Right cardiac atrium (tissue), 5 donors: ENCODE measurements around the gene NFKBIL1. TPM values are rescaled to one million over a fixed set of nuclear protein-coding genes. Genes with fewer than 3 reads are reported as not detected.
"Not testable (repeated sequence)": the region's sequence is repeated elsewhere in the genome, so short reads cannot be mapped to it uniquely, and the experiment has no call there.

Experiments used
- ATAC-seq, 2 donors: fragments of 200-7000 bp; cut with Tn5 transposase; one replicate each; pipeline versions ENCODE4 v1.8.0 to v1.9.1; 2020; ENCODE audit warnings: moderate library complexity in 2 of 2, mild to moderate bottlenecking in 1 of 2
- DNase-seq, 3 donors: peaks; one replicate each; pipeline ENCODE4 v3.0.0-alpha.2; 2020
- H3K27ac ChIP-seq: one replicate; pipeline ENCODE4 v1.5.1; 2013; ENCODE audit warnings: mild to moderate bottlenecking, low read length, control low read depth, moderate library complexity
- H3K27me3 ChIP-seq: one replicate; pipeline ENCODE4 v1.6.1; 2013; ENCODE audit not compliant: control insufficient read depth, insufficient read depth
- H3K4me1 ChIP-seq: one replicate; pipeline ENCODE4 v1.6.1; 2013; ENCODE audit warnings: low read length; ENCODE audit not compliant: control insufficient read depth, insufficient read depth
- H3K4me3 ChIP-seq: one replicate; pipeline ENCODE4 v1.5.1; 2013; ENCODE audit warnings: low read length, control low read depth
- H3K9me3 ChIP-seq: one replicate; pipeline ENCODE4 v1.6.1; 2013; ENCODE audit warnings: low read length; ENCODE audit not compliant: control insufficient read depth
- WGBS: extraction: QIAGEN DNeasy Blood & Tissue Kit; methylation state at CpG from one replicate; pipeline ENCODE4 v1.1.7; 2013; 5-methylcytosine and 5-hydroxymethylcytosine counted together
- intact Hi-C, 4 donors: fragments of 100-400 bp; cut with DNase I; formaldehyde crosslinking; loops; one replicate each; pipeline versions ENCODE4 v1.11.0 to v1.14.0; 2022 to 2023
- long read RNA-seq, 4 donors: library from polyadenylated mRNA; unstranded; transcript quantifications; one replicate each; pipeline ENCODE4 v2.0.0, GENCODE V29; 2020 to 2021
- polyA plus RNA-seq: library from polyadenylated mRNA; stranded (reverse); fragments of 200-250 nt; gene quantifications from one replicate; pipeline ENCODE4 v1.2.3, GENCODE V29; 2013
- total RNA-seq, 4 donors: library from RNA; stranded (reverse); fragmentation: NEBNext Ultra II Directional; extraction: Animal tissue kit (Norgen Biotek cat#: 25700); gene quantifications; one replicate each; pipeline ENCODE4 v1.2.1, GENCODE V29; 2021
- donor health status: healthy with polysubstance abuse.
- donor health status: DM: no; HTN: yes; CAD: no.
- donor health status: DM: no; HTN: no; CAD: no.
- donor health status: DM: no; HTN: yes; CAD: no; lungs with severe emphysema.
- donor health status: DM: yes; HTN: yes; CAD: no.

The NFKBIL1 gene, protein sequence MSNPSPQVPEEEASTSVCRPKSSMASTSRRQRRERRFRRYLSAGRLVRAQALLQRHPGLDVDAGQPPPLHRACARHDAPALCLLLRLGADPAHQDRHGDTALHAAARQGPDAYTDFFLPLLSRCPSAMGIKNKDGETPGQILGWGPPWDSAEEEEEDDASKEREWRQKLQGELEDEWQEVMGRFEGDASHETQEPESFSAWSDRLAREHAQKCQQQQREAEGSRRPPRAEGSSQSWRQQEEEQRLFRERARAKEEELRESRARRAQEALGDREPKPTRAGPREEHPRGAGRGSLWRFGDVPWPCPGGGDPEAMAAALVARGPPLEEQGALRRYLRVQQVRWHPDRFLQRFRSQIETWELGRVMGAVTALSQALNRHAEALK
- total RNA-seq (10 to 100 TPM; 12.2 to 19.3 (median 14.6) TPM), polyA plus RNA-seq (16.7 TPM)
- long read RNA-seq, donor 1, transcript NFKBIL1-201 (4 exons, 1,401 nt), result minor isoform, 5 of 16 reads
- long read RNA-seq, donor 1, transcript NFKBIL1-203 (4 exons, 1,478 nt), result major isoform, 9 of 16 reads
- long read RNA-seq, donor 1, partial matches to known transcripts, result 2 of 16 reads
- long read RNA-seq, donor 1, other reads (novel, unspliced or antisense), result 0 of 16 reads
- long read RNA-seq, donor 2, transcript NFKBIL1-203 (4 exons, 1,478 nt), result major isoform, 13 of 15 reads
- long read RNA-seq, donor 2, partial matches to known transcripts, result 0 of 15 reads
- long read RNA-seq, donor 2, other reads (novel, unspliced or antisense), result 0 of 15 reads
- long read RNA-seq, donor 3, transcript NFKBIL1-203 (4 exons, 1,478 nt), result major isoform, 39 of 61 reads
- long read RNA-seq, donor 3, transcript NFKBIL1-201 (4 exons, 1,401 nt), result minor isoform, 19 of 61 reads
- long read RNA-seq, donor 3, partial matches to known transcripts, result 2 of 61 reads
- long read RNA-seq, donor 3, other reads (novel, unspliced or antisense), result 0 of 61 reads
- long read RNA-seq, donor 4, transcript NFKBIL1-203 (4 exons, 1,478 nt), result major isoform, 7 of 11 reads
- long read RNA-seq, donor 4, partial matches to known transcripts, result 0 of 11 reads
- long read RNA-seq, donor 4, other reads (novel, unspliced or antisense), result 0 of 11 reads

DNA sequence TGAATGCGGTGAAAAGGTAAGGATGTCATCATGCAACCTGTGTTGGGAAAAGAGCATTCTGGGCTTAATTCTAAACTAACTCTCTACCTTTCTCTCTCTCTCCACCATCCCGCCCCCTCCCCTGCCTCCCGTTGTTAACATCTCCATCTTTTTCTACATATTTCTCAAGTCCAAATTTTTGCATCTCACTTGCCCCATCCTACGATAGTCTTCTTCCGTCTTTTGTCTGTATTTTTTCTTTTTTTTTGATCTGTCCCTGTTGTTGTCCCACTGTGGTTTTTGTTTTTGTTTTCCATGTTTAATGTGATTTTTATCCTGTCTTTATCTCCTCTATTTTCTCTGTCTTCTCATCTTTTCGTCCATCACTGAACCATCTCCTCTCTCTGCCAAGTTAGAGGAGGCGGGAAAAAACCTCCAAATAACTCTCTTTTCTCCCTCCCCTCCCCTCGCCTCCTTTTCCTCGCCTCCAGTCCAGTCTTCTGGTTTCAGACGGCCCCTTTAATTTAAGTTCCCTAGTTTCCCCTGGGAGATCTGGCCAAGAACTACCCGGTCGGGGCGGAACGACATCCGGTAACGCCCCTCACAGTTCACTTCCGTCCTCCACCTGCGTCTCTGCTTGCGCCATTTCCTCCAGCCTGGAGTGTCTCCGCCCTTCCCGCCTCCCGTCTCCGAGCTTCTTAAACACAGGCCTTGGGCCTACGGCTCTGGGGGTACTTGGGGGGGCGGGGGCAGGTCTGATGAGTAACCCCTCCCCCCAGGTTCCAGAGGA lies at the start of gene NFKBIL1:
TSS of gene NFKBIL1 (plus strand) at position 651 of the 769 bp plus-strand sequence. CDS start at position 738, 87 bp downstream.
- Histone ChIP-seq H3K4me1 (peaks cover 4% of the 10 kb centered on the region), H3K4me3 (peak within 1 kb of the TSS; percentile 56), H3K9me3 (no peaks in the 10 kb centered on the region), H3K27ac (peak within 1 kb of the TSS; percentile 82), H3K27me3 (no peaks in the 10 kb centered on the region)
- WGBS, result under 1% methylated on average over 25 of the region's 25 CpGs
- peak; percentile 97 for ATAC-seq
- intact Hi-C loops, result loop anchor here (2.0 to 5.0 kb wide), 4 partner anchors 35 to 115 kb away; partner anchors contain the start of genes LTB (in 2 of the 4), C6orf47 (in 1 of the 4) and GPANK1 (in 1 of the 4)
- peak; percentile 96 to 98 (median 97) for DNase-seq

DNA sequence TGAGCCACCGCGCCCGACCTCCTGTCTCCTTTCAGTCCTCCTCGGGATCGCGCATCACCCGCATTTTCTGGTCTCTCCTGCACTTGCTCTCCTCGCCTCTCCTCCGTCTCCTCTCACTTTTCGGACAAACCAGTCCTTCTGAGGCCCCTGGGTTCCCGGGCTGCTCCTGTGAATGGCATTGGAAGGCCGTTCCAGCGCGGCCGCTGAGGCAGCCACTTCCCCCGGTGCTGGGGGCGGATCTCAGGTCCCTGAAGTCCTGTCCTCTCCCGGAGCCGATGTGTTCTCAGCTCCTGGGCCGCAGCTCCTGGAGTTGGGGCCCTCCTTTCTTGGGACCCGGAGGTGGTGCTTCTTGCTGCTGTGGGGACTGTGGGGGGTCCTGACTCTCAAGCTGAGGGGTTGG lies 48.7 kb upstream of the NFKBIL1 start:
- intact Hi-C loops, result no loop called here

DNA sequence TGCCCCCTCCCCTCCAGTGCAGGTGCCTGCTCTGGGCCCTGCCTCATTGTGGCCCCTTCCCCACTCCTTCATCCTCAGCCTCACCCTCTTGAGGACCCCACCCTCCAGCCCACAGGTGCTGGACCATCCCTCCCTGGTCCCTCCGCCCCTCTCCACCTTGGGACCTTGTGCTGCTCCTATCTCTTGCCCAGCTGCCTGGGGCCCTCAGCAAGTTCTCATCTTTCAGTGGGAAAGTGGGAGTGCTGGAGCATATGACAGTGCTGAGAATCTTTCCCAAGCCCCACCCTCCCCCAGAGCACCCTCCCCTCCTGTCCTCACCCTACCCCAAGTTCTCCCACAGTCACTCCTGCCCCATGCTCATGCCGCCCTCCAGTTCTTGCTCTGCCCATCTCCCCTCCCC lies 47.8 kb upstream of the NFKBIL1 start:
- H3K9me3 ChIP-seq, H3K27me3 ChIP-seq, H3K4me1 ChIP-seq, H3K4me3 ChIP-seq, ATAC-seq, DNase-seq, H3K27ac ChIP-seq, intact Hi-C loops: not testable (repeated sequence)
- WGBS, result 86% methylated on average over 1 of the region's 2 CpGs

More for the DNA sequence above, 48.7 kb upstream of the NFKBIL1 start:
- H3K4me3 ChIP-seq, result no peak overlapping the region
- no peaks in the 10 kb centered on the region for H3K9me3 ChIP-seq
- no peaks in the 10 kb centered on the region for H3K4me1 ChIP-seq
- DNase-seq (no peak), ATAC-seq (no peak)
- 12% methylated on average over 21 of the region's 21 CpGs for WGBS
- H3K27me3 ChIP-seq, result no peaks in the 10 kb centered on the region
- no peak overlapping the region for H3K27ac ChIP-seq

DNA sequence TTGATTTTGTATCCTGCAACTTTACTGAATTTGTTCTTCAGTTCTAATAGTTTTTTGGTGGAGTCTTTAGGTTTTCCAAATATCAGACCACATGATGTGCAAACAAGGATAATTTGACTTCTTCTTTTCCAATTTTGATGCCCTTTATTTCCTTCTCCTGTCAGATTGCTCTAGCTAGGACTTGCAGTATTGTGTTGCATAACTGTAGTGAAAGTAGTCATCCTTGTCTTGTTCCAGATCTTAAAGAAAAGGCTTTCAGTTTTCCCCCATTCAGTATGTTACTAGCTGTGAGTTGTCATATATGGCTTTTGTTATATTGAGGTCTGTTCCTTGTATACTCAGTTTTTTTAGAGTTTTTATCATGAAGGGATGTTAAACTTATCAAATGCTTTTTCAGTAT lies 44.8 kb upstream of the NFKBIL1 start:
- ATAC-seq (no peak), DNase-seq (no peak)
- no peaks in the 10 kb centered on the region for H3K9me3 ChIP-seq
- H3K4me1 ChIP-seq, result no peaks in the 10 kb centered on the region
- no peak overlapping the region for H3K4me3 ChIP-seq
- intact Hi-C loops, result no loop called here
- H3K27ac ChIP-seq, result no peak overlapping the region
- no peaks in the 10 kb centered on the region for H3K27me3 ChIP-seq

DNA sequence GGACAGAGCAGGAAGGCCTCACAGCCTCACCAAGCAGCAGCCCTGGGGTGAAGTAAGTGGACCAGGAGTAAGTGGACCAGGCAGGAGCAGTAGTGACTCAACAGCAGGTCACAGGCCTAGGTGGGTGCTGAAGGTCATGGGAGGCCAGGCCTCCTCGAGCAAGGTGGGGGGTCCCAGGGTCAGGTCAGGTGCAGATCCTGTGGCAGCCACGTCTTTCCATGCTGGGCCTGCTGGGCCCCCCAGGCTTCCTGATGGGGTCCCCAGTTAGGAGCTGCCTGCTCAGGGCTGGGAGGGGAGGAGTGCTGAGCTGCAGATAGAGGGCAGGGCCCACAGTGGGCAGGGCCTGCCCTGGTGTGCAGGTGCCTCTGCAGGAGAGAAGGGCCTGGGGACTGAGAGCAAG lies 38.4 kb upstream of the NFKBIL1 start:
- 47% methylated on average over 2 of the region's 2 CpGs for WGBS

DNA sequence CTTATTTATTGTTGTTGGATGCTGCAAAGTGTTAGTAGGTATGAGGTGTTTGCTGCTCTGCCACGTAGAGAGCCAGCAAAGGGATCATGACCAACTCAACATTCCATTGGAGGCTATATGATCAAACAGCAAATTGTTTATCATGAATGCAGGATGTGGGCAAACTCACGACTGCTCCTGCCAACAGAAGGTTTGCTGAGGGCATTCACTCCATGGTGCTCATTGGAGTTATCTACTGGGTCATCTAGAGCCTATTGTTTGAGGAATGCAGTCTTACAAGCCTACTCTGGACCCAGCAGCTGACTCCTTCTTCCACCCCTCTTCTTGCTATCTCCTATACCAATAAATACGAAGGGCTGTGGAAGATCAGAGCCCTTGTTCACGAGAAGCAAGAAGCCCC lies 37.4 kb upstream of the NFKBIL1 start:
- Histone ChIP-seq H3K27me3 (no peaks in the 10 kb centered on the region), H3K9me3 (no peaks in the 10 kb centered on the region), H3K4me1 (no peaks in the 10 kb centered on the region), H3K27ac (no peak overlapping the region), H3K4me3 (no peak overlapping the region)
- 73% methylated on average over 4 of the region's 4 CpGs for whole genome bisulfite sequencing
- ATAC-seq, result no peak
- intact Hi-C loops, result no loop called here
- no peak for DNase-seq

More for the DNA sequence above, 38.4 kb upstream of the NFKBIL1 start:
- DNase-seq, H3K27me3 ChIP-seq, H3K4me1 ChIP-seq, H3K27ac ChIP-seq, H3K4me3 ChIP-seq, H3K9me3 ChIP-seq, intact Hi-C loops: not testable (repeated sequence)
- ATAC-seq, result peak in 1 of 2 donors; percentile 27

DNA sequence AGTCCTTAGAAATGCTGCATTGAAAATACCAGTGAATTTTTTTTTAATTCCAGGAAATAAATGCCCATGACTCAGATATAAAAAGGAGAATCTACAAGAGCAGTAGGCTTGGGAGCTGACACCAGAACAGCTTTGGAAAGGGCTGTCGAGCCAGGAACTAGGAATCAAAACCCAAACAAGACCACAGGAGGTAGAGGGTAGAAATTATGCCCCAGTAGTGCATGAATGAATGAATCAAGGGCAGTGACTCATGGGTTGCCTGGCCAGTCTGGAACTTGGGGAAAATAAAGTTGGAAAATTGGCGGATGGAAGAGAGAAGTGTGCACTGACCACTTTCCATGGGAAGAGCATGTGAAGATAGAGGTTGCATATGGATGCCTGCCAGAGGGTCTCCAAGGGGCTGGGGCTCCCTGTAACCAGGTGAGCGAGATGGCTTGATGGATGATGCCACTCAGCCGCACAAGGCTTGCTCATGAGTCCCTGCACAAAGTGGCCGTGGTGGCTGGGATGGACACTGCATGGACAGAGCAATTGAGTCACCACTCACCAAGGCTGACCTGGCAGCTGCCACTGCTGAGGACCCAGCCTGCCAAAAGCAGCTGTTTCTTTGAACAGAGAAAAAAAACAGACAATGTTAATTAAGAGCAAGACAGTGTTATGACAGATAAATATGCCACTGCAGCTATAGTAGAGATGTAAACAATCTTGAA lies 33.8 kb upstream of the NFKBIL1 start:
- no peaks in the 10 kb centered on the region for H3K4me1 ChIP-seq
- H3K27me3 ChIP-seq, result no peaks in the 10 kb centered on the region
- intact Hi-C loops, result no loop called here
- DNase-seq (no peak), ATAC-seq (no peak)
- H3K9me3 ChIP-seq, result no peaks in the 10 kb centered on the region
- H3K4me3 ChIP-seq, result no peak overlapping the region
- no peak overlapping the region for H3K27ac ChIP-seq
- WGBS, result 68% methylated on average over 5 of the region's 5 CpGs

DNA sequence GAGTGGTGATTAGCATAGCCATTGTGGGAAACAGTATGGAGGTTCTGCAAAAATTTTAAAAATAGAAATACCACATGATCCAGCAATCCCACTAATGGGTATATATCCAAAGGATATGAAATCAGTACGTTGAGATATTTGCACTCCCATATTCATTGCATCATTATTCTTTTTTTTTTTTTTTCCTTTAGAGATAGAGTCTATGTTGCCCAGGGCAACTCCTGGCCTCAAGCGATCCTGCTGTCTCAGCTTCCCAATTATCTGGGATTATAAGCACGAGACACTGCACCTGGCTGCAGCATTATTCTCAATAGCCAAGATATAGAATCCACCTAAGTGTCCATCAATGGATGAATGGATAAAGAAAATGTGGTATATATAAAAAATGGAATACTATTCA lies 25.6 kb upstream of the NFKBIL1 start:
- Histone ChIP-seq H3K27ac (no peak overlapping the region), H3K4me3 (no peak overlapping the region), H3K4me1 (no peaks in the 10 kb centered on the region), H3K27me3 (no peaks in the 10 kb centered on the region), H3K9me3 (no peaks in the 10 kb centered on the region)
- no peak for ATAC-seq
- no peak for DNase-seq
- WGBS, result 78% methylated on average over 3 of the region's 3 CpGs
- intact Hi-C loops, result no loop called here

DNA sequence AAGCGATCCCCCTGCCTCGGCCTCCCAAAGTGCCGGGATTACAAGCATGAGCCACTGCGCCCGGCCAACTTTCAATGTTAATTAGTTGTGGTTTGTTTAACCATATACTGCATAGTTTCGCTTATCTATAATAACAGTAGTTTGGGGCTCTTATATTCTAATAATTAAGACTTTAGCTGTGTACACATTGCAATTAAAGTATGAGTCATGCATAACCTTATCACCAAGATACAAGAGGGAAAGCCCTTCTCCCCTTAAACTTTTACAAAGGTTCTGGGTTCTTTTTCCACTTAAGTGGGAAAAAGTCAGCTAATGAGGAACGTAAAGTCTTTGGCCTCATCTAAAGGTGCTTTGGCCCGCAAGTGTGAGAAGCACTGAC lies 21.9 kb upstream of the NFKBIL1 start:
- H3K4me1 ChIP-seq, result no peaks in the 10 kb centered on the region
- no peak for ATAC-seq
- no peaks in the 10 kb centered on the region for H3K27me3 ChIP-seq
- intact Hi-C loops, result no loop called here
- H3K27ac ChIP-seq, result no peak overlapping the region
- WGBS, result 72% methylated on average over 8 of the region's 8 CpGs
- H3K9me3 ChIP-seq, result no peaks in the 10 kb centered on the region
- H3K4me3 ChIP-seq, result no peak overlapping the region
- no peak for DNase-seq
